OCI-LY7 (cell line): ENCODE measurements around the gene IGSF8.

Source experiments
- CTCF ChIP-seq: fragments of 200-600 bp; sonication (generic); conservative IDR thresholded peaks from 2 replicates; pipeline ENCODE4 v1.5.1; 2014; ENCODE audit warnings: mild to moderate bottlenecking, antibody characterized with exemption, low read length, moderate library complexity, mixed read lengths
- EZH2phosphoT487 ChIP-seq: fragments of 200-600 bp; sonication (generic); IDR thresholded peaks from 2 replicates; pipeline ENCODE4 v1.6.1; 2018; ENCODE audit warnings: low read depth, borderline replicate concordance, mild to moderate bottlenecking, mixed run types, antibody characterized with exemption, low read length, moderate library complexity, mixed read lengths

GRCh38 chr1:160050619-160051018 lies 47.8 kb downstream of the IGSF8 start:
- no peak for TF ChIP-seq CTCF
- TF ChIP-seq EZH2phosphoT487 = no peak
